ENCODE results near the gene PPFIA1. TPM values are rescaled to one million over a fixed set of nuclear protein-coding genes. Genes with fewer than 3 reads are reported as not detected.
"Not testable (repeated sequence)": the region's sequence is repeated elsewhere in the genome, so short reads cannot be mapped to it uniquely, and the experiment has no call there.

Gene PPFIA1
- total RNA-seq, 1 experiment from 2014 or later = 63.4 TPM

DNA sequence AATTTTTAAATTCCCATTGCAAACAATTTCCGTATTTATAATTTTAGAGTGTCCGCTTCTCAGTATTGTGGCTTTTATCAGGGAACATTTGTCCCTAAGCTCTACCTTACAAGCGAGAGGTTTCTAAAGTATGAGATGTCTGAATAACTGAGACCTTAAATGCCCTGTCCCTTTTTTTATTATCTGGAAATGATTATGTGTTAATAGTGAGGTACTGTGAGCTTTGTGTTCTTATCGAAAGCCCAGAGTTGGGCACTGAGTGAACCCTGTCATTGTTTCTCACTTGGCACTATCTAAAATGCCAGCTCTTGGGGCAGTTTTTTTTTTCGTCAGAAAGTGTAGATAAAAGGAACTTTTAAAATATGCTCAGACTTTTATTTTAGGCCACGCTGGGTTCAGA lies 137.3 kb downstream of the PPFIA1 start:
- TF ChIP-seq, protein P1, sequence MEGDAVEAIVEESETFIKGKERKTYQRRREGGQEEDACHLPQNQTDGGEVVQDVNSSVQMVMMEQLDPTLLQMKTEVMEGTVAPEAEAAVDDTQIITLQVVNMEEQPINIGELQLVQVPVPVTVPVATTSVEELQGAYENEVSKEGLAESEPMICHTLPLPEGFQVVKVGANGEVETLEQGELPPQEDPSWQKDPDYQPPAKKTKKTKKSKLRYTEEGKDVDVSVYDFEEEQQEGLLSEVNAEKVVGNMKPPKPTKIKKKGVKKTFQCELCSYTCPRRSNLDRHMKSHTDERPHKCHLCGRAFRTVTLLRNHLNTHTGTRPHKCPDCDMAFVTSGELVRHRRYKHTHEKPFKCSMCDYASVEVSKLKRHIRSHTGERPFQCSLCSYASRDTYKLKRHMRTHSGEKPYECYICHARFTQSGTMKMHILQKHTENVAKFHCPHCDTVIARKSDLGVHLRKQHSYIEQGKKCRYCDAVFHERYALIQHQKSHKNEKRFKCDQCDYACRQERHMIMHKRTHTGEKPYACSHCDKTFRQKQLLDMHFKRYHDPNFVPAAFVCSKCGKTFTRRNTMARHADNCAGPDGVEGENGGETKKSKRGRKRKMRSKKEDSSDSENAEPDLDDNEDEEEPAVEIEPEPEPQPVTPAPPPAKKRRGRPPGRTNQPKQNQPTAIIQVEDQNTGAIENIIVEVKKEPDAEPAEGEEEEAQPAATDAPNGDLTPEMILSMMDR (conservative IDR thresholded peaks at IDR 0.05) = no peak
- H4K5ac ChIP-seq (ENCODE audit: insufficient read length, low read depth, low read length) = no peak overlapping the region
- H3K27ac Mint-ChIP-seq = no peak overlapping the region
- H2BK12ac ChIP-seq (ENCODE audit: insufficient read length, low read depth, low read length) = no peak overlapping the region
- no peaks in the 10 kb centered on the region for H4K20me1 ChIP-seq (ENCODE audit: control insufficient read depth, insufficient read depth, insufficient read length)
- H2BK5ac ChIP-seq (ENCODE audit: insufficient read length, low read length) = no peak overlapping the region
- H3K56ac ChIP-seq (ENCODE audit: insufficient read length, low read depth, low read length) = no peak overlapping the region
- H2AFZ ChIP-seq (ENCODE audit: low read length) = no peak overlapping the region
- H3K79me2 ChIP-seq (ENCODE audit: insufficient read depth, low read length) = peaks cover 3% of the 10 kb centered on the region; the same call in 1 of the 2 replicates
- no peak overlapping the region for H4K8ac ChIP-seq (replicated peaks; ENCODE audit: insufficient read length, low read depth, low read length)
- no peaks in the 10 kb centered on the region for H3K27me3 ChIP-seq (ENCODE audit: insufficient read depth, low read length)
- no peak overlapping the region for H2AK5ac ChIP-seq (ENCODE audit: insufficient read length, low read length)
- H3T11ph ChIP-seq (ENCODE audit: low read length) = no peak overlapping the region
- H3K23me2 ChIP-seq (ENCODE audit: insufficient read length, low read depth, low read length, poor library complexity, severe bottlenecking) = no peaks in the 10 kb centered on the region
- no peak for DNase-seq
- H4K91ac ChIP-seq (ENCODE audit: insufficient read length, low read depth, low read length) = no peak overlapping the region
- peaks cover 51 to 75% (median 67%) of the 10 kb centered on the region in 3 experiments; a peak in 6 of 7 replicates for H3K36me3 Mint-ChIP-seq (ENCODE audit: insufficient read depth in 1 of 3, low read depth in 3 of 3)
- H3K4me2 ChIP-seq (ENCODE audit: insufficient read depth, insufficient read length, low read length) = no peak overlapping the region
- H3K14ac ChIP-seq (ENCODE audit: insufficient read depth, low read length) = no peak overlapping the region
- no peaks in the 10 kb centered on the region for H3K27me3 Mint-ChIP-seq (ENCODE audit: low read depth)
- H3K9me3 ChIP-seq (ENCODE audit: control insufficient read depth, low read depth, low read length) = no peaks in the 10 kb centered on the region
- no peaks in the 10 kb centered on the region for H3K79me1 ChIP-seq (ENCODE audit: insufficient read depth, low read depth, low read length, poor library complexity, severe bottlenecking)
- no peak overlapping the region for H2BK120ac ChIP-seq (ENCODE audit: low read depth, low read length, poor library complexity, severe bottlenecking)
- no peak overlapping the region for H3K9ac ChIP-seq (ENCODE audit: extremely low read depth, insufficient read length, low read length)
- H3K9me3 Mint-ChIP-seq = no peaks in the 10 kb centered on the region
- H2BK20ac ChIP-seq (ENCODE audit: low read depth, low read length, poor library complexity, severe bottlenecking) = no peak overlapping the region
- H2BK15ac ChIP-seq (ENCODE audit: low read depth, low read length) = no peak overlapping the region
- H3K4me1 Mint-ChIP-seq = peaks cover 0 to under 1% of the 10 kb centered on the region in 2 experiments; a peak in 1 of 4 replicates
- H3K4me3 Mint-ChIP-seq = no peak overlapping the region
- WGBS (ENCODE audit: extremely low coverage, insufficient read length, low lambda C conversion rate) = no CpG with 5 or more reads among the region's 6 CpGs
- H3K4ac ChIP-seq (ENCODE audit: low read depth, low read length) = no peak overlapping the region
- no peak overlapping the region for H3K27ac ChIP-seq (ENCODE audit: insufficient read length, low read depth, low read length)
- H3K23ac ChIP-seq (ENCODE audit: insufficient read length, low read depth, low read length) = no peak overlapping the region
- H3K18ac ChIP-seq (ENCODE audit: insufficient read length, low read depth, low read length) = no peak overlapping the region
- no peaks in the 10 kb centered on the region for H3K4me1 ChIP-seq (ENCODE audit: insufficient read depth, low read length)

DNA sequence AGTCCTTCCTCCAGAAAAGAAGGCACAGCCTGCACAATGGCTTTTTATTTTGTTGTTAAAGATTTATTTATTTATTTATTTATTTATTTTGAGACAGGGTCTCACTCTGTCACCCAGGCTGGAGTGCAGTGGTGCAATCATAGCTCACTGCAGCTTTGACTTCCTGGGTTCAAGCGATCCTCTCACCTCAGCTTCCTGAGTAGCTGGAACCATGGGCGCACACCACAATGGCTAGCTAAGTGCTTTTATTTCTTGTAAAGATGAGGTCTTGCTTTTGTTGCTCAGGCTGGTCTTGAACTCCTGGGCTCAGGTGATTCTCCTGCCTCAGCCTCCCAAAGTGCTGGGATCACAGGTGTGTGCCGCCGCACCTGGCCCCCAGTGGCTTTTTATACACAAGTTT lies 137.8 kb downstream of the PPFIA1 start:
- H3K9ac ChIP-seq (ENCODE audit: extremely low read depth, insufficient read length, low read length); H3K9me3 ChIP-seq (ENCODE audit: control insufficient read depth, low read depth, low read length); DNase-seq; H2BK120ac ChIP-seq (ENCODE audit: low read depth, low read length, poor library complexity, severe bottlenecking); H4K8ac ChIP-seq (replicated peaks; ENCODE audit: insufficient read length, low read depth, low read length); H2AK5ac ChIP-seq (ENCODE audit: insufficient read length, low read length); H4K91ac ChIP-seq (ENCODE audit: insufficient read length, low read depth, low read length); H3K79me1 ChIP-seq (ENCODE audit: insufficient read depth, low read depth, low read length, poor library complexity, severe bottlenecking); H3K27ac Mint-ChIP-seq; H2BK12ac ChIP-seq (ENCODE audit: insufficient read length, low read depth, low read length); H4K5ac ChIP-seq (ENCODE audit: insufficient read length, low read depth, low read length); H3K4ac ChIP-seq (ENCODE audit: low read depth, low read length); H3K27me3 Mint-ChIP-seq (ENCODE audit: low read depth); H3K27ac ChIP-seq (ENCODE audit: insufficient read length, low read depth, low read length); H3K27me3 ChIP-seq (ENCODE audit: insufficient read depth, low read length); H3K23me2 ChIP-seq (ENCODE audit: insufficient read length, low read depth, low read length, poor library complexity, severe bottlenecking); H3K4me3 Mint-ChIP-seq; H3K4me2 ChIP-seq (ENCODE audit: insufficient read depth, insufficient read length, low read length); H3K79me2 ChIP-seq (ENCODE audit: insufficient read depth, low read length); H3T11ph ChIP-seq (ENCODE audit: low read length); H3K14ac ChIP-seq (ENCODE audit: insufficient read depth, low read length); H2BK15ac ChIP-seq (ENCODE audit: low read depth, low read length); H3K23ac ChIP-seq (ENCODE audit: insufficient read length, low read depth, low read length); H3K4me1 Mint-ChIP-seq; H3K56ac ChIP-seq (ENCODE audit: insufficient read length, low read depth, low read length); H4K20me1 ChIP-seq (ENCODE audit: control insufficient read depth, insufficient read depth, insufficient read length); H3K18ac ChIP-seq (ENCODE audit: insufficient read length, low read depth, low read length); H3K4me1 ChIP-seq (ENCODE audit: insufficient read depth, low read length); H3K9me3 Mint-ChIP-seq; H2BK20ac ChIP-seq (ENCODE audit: low read depth, low read length, poor library complexity, severe bottlenecking); H2BK5ac ChIP-seq (ENCODE audit: insufficient read length, low read length); H2AFZ ChIP-seq (ENCODE audit: low read length): not testable (repeated sequence)
- WGBS (ENCODE audit: extremely low coverage, insufficient read length, low lambda C conversion rate) = no CpG with 5 or more reads among the region's 4 CpGs
- H3K36me3 Mint-ChIP-seq (ENCODE audit: insufficient read depth in 1 of 3, low read depth in 3 of 3) = peaks cover 56 to 80% (median 72%) of the 10 kb centered on the region in 3 experiments; a peak in 6 of 7 replicates

Measured in H9 (cell line).